ENCODE data around the gene CERT1.

- TF ChIP-seq CTCF (IDR thresholded peaks at IDR 0.05; ENCODE audit: low read length) (no peak), EZH2 (IDR thresholded peaks at IDR 0.05; ENCODE audit: borderline replicate concordance, low read length) (no peak)
Observed at GRCh38 chr5:75380099-75380498, 131.3 kb downstream of the CERT1 start.

Data from OCI-LY1 (cell line).